CD14-positive monocyte (primary cell): ENCODE measurements around the gene CUX1. TPM values are rescaled to one million over a fixed set of nuclear protein-coding genes. Genes with fewer than 3 reads are reported as not detected.
"Not testable (repeated sequence)": the region's sequence is repeated elsewhere in the genome, so short reads cannot be mapped to it uniquely, and the experiment has no call there.

Source experiments
- DNase-seq, 3 donors: peaks; one replicate each; pipeline ENCODE4 v3.0.0-alpha.2; 2011 to 2022
- H2AFZ ChIP-seq: 2 replicates; pipeline ENCODE4 v1.6.0; 2012; ENCODE audit warnings: mild to moderate bottlenecking, low read depth, low read length, inconsistent platforms; ENCODE audit not compliant: insufficient read depth, poor library complexity, severe bottlenecking
- H3K27ac ChIP-seq, 2 donors: 1 replicate in 1 of 2; 2 replicates in 1 of 2; pipeline ENCODE4 v1.5.1; 2012 to 2013; ENCODE audit warnings: low read length in 2 of 2, control low read depth in 1 of 2, inconsistent platforms in 1 of 2, low read depth in 1 of 2, mild to moderate bottlenecking in 1 of 2
- H3K27me3 ChIP-seq, 2 donors: one replicate each; pipeline versions ENCODE4 v1.6.0 to v1.6.1; 2011 to 2013; ENCODE audit warnings: low read length in 2 of 2; ENCODE audit not compliant: control insufficient read depth in 2 of 2, insufficient read depth in 2 of 2
- H3K36me3 ChIP-seq, 2 donors: replicated peaks in 1 of 2; 1 replicate in 1 of 2; 2 replicates in 1 of 2; pipeline versions ENCODE4 v1.5.1 to v1.6.1; 2012 to 2013; ENCODE audit warnings: low read length in 2 of 2, control low read depth in 1 of 2, inconsistent platforms in 1 of 2, mild to moderate bottlenecking in 1 of 2; ENCODE audit not compliant: insufficient read depth in 2 of 2, control insufficient read depth in 1 of 2
- H3K4me1 ChIP-seq, 2 donors: 1 replicate in 1 of 2; 2 replicates in 1 of 2; pipeline versions ENCODE4 v1.5.1 to v1.6.1; 2012 to 2013; ENCODE audit warnings: low read length in 2 of 2, control low read depth in 1 of 2, inconsistent platforms in 1 of 2, mild to moderate bottlenecking in 1 of 2, moderate library complexity in 1 of 2; ENCODE audit not compliant: insufficient read depth in 2 of 2, control insufficient read depth in 1 of 2
- H3K4me2 ChIP-seq: replicated peaks from 2 replicates; pipeline ENCODE3; 2012; ENCODE audit warnings: low read length, moderate library complexity, mild to moderate bottlenecking; ENCODE audit not compliant: poor library complexity, severe bottlenecking; ENCODE audit errors: extremely low read depth
- H3K4me3 ChIP-seq, 3 experiments: fragments of 200-600 bp in 1 of 3; sonication (generic) in 1 of 3; replicated peaks in 1 of 3; 1 replicate in 2 of 3; 2 replicates in 1 of 3; pipeline ENCODE4 v1.5.1; 2011 to 2013; ENCODE audit warnings: low read length in 3 of 3, mild to moderate bottlenecking in 3 of 3, control low read depth in 2 of 3, low read depth in 2 of 3, inconsistent platforms in 1 of 3, moderate library complexity in 1 of 3
- H3K79me2 ChIP-seq: 2 replicates; pipeline ENCODE4 v1.6.0; 2012; ENCODE audit warnings: mild to moderate bottlenecking, control low read depth, inconsistent platforms, low read length, moderate library complexity; ENCODE audit not compliant: insufficient read depth
- H3K9ac ChIP-seq: 2 replicates; pipeline ENCODE4 v1.6.0; 2017; ENCODE audit warnings: low read length, mild to moderate bottlenecking; ENCODE audit not compliant: insufficient read depth, poor library complexity, severe bottlenecking
- H3K9me3 ChIP-seq, 2 donors: replicated peaks in 1 of 2; 1 replicate in 1 of 2; 2 replicates in 1 of 2; pipeline versions ENCODE4 v1.5.1 to v1.6.1; 2012 to 2013; ENCODE audit warnings: low read length in 2 of 2, control low read depth in 1 of 2; ENCODE audit not compliant: control insufficient read depth in 1 of 2, insufficient read depth in 1 of 2
- H4K20me1 ChIP-seq: 2 replicates; pipeline ENCODE4 v1.6.0; 2012; ENCODE audit warnings: mild to moderate bottlenecking, low read length, control low read depth, moderate library complexity; ENCODE audit not compliant: insufficient read depth
- H3K27ac Mint-ChIP-seq, 7 donors: one replicate each; pipeline ENCODE4 v1.8.0; 2020; ENCODE audit warnings: mild to moderate bottlenecking in 7 of 7, mixed read lengths in 7 of 7, moderate library complexity in 6 of 7, inconsistent platforms in 2 of 7
- H3K27me3 Mint-ChIP-seq, 3 donors: one replicate each; pipeline ENCODE4 v1.8.0; 2021 to 2022; ENCODE audit warnings: low read depth in 3 of 3, mild to moderate bottlenecking in 3 of 3, mixed read lengths in 3 of 3, moderate library complexity in 3 of 3, inconsistent platforms in 1 of 3
- H3K36me3 Mint-ChIP-seq, 2 donors: one replicate each; pipeline ENCODE4 v1.8.0; 2020; ENCODE audit warnings: mixed read lengths in 2 of 2, inconsistent platforms in 1 of 2, mild to moderate bottlenecking in 1 of 2
- H3K4me1 Mint-ChIP-seq: one replicate; pipeline ENCODE4 v1.8.0; 2020; ENCODE audit warnings: mild to moderate bottlenecking, mixed read lengths
- H3K4me3 Mint-ChIP-seq, 2 donors: one replicate each; pipeline ENCODE4 v1.8.0; 2020; ENCODE audit warnings: mild to moderate bottlenecking in 2 of 2, mixed read lengths in 2 of 2, moderate library complexity in 1 of 2
- H3K9me3 Mint-ChIP-seq, 7 donors: one replicate each; pipeline ENCODE4 v1.8.0; 2020 to 2022; ENCODE audit warnings: mixed read lengths in 7 of 7, mild to moderate bottlenecking in 6 of 7, moderate library complexity in 6 of 7, inconsistent platforms in 2 of 7
- WGBS: methylation state at CpG from one replicate; pipeline ENCODE4 v1.1.5; 2013; ENCODE audit warnings: missing lambda C conversion rate; ENCODE audit not compliant: insufficient coverage; 5-methylcytosine and 5-hydroxymethylcytosine counted together
- intact Hi-C, 2 donors: fragments of 100-400 bp; cut with micrococcal nuclease; formaldehyde crosslinking; loops; one replicate each; pipeline versions ENCODE4 v1.15.0 to v1.15.1; 2023
- polyA plus RNA-seq, 3 donors: library from polyadenylated mRNA; depleted of rRNA in 1 of 3; unstranded in 2 of 3; stranded (reverse) in 1 of 3; fragments of 300-500 nt in 2 of 3; fragments of >200 nt in 1 of 3; fragmentation: Illumina TruSeq in 2 of 3; gene quantifications; 1 replicate in 2 of 3; 2 replicates in 1 of 3; pipeline ENCODE4 v1.2.3, GENCODE V29; 2012 to 2021
- TF ChIP-seq, protein P1 (sequence below): fragments of 200-600 bp; IDR thresholded peaks from one replicate; pipeline ENCODE4 v1.8.0; 2022; ENCODE audit warnings: antibody characterized with exemption, mild to moderate bottlenecking

The CUX1 gene
- polyA plus RNA-seq, 3 donors = 17.6 to 38.0 (median 28.0) TPM

DNA sequence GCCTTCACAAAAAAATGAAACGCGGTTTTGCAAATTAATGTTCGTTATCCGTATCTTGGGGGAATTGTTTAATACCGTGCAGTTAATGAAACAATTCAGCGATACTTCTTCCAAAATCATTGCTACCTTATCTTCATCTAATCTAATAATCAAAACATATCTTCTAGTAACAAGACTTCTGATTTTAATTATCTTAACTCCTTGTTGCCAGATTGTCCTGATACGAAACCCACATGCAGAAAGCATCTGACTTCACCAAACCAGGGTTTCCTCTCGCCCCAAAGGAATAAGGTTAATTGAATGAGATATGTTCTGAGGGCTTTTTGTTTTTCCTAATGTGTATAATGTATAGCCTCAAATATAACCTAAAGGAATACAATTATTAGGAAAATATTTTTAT lies 364.1 kb downstream of the CUX1 start:
- Histone ChIP-seq H3K4me2 (no peak overlapping the region), H3K79me2 (no peaks in the 10 kb centered on the region), H3K36me3 (peaks cover 79 to 96% of the 10 kb centered on the region in 2 donors), H3K27me3 (no peaks in the 10 kb centered on the region), H3K9me3 (no peaks in the 10 kb centered on the region), H4K20me1 (no peaks in the 10 kb centered on the region), H2AFZ (no peak overlapping the region), H3K4me3 (no peak overlapping the region), H3K4me1 (no peaks in the 10 kb centered on the region), H3K27ac (no peak overlapping the region), H3K9ac (no peak overlapping the region)
- Mint-ChIP-seq H3K4me3 (no peak overlapping the region), H3K9me3 (no peaks in the 10 kb centered on the region), H3K36me3 (peaks cover 78 to 94% of the 10 kb centered on the region in 2 donors), H3K27me3 (no peaks in the 10 kb centered on the region), H3K27ac (no peak overlapping the region), H3K4me1 (no peaks in the 10 kb centered on the region)
- TF ChIP-seq, protein P1, sequence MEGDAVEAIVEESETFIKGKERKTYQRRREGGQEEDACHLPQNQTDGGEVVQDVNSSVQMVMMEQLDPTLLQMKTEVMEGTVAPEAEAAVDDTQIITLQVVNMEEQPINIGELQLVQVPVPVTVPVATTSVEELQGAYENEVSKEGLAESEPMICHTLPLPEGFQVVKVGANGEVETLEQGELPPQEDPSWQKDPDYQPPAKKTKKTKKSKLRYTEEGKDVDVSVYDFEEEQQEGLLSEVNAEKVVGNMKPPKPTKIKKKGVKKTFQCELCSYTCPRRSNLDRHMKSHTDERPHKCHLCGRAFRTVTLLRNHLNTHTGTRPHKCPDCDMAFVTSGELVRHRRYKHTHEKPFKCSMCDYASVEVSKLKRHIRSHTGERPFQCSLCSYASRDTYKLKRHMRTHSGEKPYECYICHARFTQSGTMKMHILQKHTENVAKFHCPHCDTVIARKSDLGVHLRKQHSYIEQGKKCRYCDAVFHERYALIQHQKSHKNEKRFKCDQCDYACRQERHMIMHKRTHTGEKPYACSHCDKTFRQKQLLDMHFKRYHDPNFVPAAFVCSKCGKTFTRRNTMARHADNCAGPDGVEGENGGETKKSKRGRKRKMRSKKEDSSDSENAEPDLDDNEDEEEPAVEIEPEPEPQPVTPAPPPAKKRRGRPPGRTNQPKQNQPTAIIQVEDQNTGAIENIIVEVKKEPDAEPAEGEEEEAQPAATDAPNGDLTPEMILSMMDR = no peak
- no peak for DNase-seq
- WGBS = 100% methylated on average over 1 of the region's 8 CpGs
- intact Hi-C loops = no loop called here

DNA sequence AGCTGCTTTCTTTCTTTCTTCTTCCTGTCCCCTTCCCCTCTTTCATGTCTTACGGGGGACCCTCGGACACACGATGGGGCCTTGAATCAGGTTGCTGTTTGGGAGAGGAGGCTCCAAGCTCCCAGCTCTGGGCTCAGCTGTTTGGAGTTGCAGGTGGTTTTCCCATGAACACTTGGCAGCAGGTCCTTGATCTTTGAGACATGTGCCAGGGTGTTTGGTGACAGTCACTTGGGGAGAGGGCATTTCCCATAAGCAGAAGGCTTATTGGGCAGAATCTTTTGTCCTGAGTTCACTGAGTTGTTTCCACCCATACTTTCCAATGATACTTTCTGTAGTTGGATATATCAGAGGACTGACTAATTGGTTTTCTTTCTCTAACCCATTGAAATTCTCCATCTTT lies 364.6 kb downstream of the CUX1 start:
- H3K4me3 Mint-ChIP-seq = no peak overlapping the region
- Histone ChIP-seq H3K27me3 (no peaks in the 10 kb centered on the region), H3K4me2 (no peak overlapping the region), H3K36me3 (peaks cover 84 to 96% of the 10 kb centered on the region in 2 donors), H4K20me1 (no peaks in the 10 kb centered on the region), H3K27ac (no peak overlapping the region), H3K79me2 (no peaks in the 10 kb centered on the region), H3K4me3 (no peak overlapping the region), H3K9me3 (no peaks in the 10 kb centered on the region), H3K9ac (no peak overlapping the region), H3K4me1 (no peaks in the 10 kb centered on the region), H2AFZ (no peak overlapping the region)
- H3K27me3 Mint-ChIP-seq = no peaks in the 10 kb centered on the region
- no peaks in the 10 kb centered on the region for H3K4me1 Mint-ChIP-seq
- no peak for DNase-seq
- no peak overlapping the region for H3K27ac Mint-ChIP-seq
- TF ChIP-seq, protein P1 = no peak
- H3K9me3 Mint-ChIP-seq = no peaks in the 10 kb centered on the region
- peaks cover 79 to 92% of the 10 kb centered on the region in 2 donors for H3K36me3 Mint-ChIP-seq
- no CpG with 5 or more reads among the region's 3 CpGs for WGBS
- intact Hi-C loops = no loop called here

DNA sequence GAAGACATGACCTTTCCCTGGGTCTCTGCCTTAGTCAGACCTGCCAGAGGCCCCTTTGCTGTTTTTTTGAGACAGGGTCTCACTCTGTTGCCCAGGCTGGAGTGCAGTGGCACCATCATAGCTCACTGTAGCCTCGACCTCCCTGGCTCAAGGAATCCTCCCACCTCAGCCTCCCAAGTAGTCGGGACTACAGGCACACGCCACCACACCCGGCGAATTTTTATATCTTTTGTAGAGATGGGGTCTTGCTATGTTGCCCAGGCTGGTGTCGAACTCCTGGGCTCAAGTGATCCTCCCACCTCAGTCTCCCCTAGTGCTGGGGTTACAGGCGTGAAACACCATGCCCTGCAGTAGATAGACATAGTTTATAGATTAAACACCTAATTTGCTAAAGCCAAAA lies 366.4 kb downstream of the CUX1 start:
- H3K27ac Mint-ChIP-seq = peak overlapping the region in 1 of 7 donors; percentile 21
- H3K36me3 Mint-ChIP-seq = peaks cover 78 to 93% of the 10 kb centered on the region in 2 donors
- WGBS = no CpG with 5 or more reads among the region's 7 CpGs

More for the DNA sequence above, 366.4 kb downstream of the CUX1 start:
- H3K27ac ChIP-seq, H3K4me2 ChIP-seq, H3K27me3 Mint-ChIP-seq, DNase-seq, H3K9ac ChIP-seq, H3K4me1 Mint-ChIP-seq, H3K9me3 ChIP-seq, H2AFZ ChIP-seq, intact Hi-C loops, H4K20me1 ChIP-seq, H3K27me3 ChIP-seq, H3K79me2 ChIP-seq, H3K9me3 Mint-ChIP-seq, H3K4me1 ChIP-seq, H3K4me3 Mint-ChIP-seq, H3K4me3 ChIP-seq: not testable (repeated sequence)
- H3K36me3 ChIP-seq = peaks cover 83 to 97% of the 10 kb centered on the region in 2 donors
